ENCODE measurements around the gene ATAD3C. TPM values are rescaled to one million over a fixed set of nuclear protein-coding genes. Genes with fewer than 3 reads are reported as not detected.
"Not testable (repeated sequence)": the region's sequence is repeated elsewhere in the genome, so short reads cannot be mapped to it uniquely, and the experiment has no call there.

Gene ATAD3C
- polyA plus RNA-seq, 2 of the 4 experiments (the other 2 are of a cell fraction): not detected

GRCh38 chr1:1427820-1428148 is 21.7 kb upstream of the ATAD3C start:
- H3K4me2 ChIP-seq: peak overlapping the region; percentile 95
- peak overlapping the region; percentile 61 for H3K4me3 ChIP-seq
- H3K4me1 ChIP-seq: peaks cover 28% of the 10 kb centered on the region
- no peak for TF ChIP-seq FOXS1 (CRISPR knock-in tag; IDR thresholded peaks at IDR 0.05)
- no peak for TF ChIP-seq POLR2AphosphoS2 (conservative IDR thresholded peaks at IDR 0.05; ENCODE audit: low read length)
- no peak for TF ChIP-seq HOXA7 (CRISPR knock-in tag; IDR thresholded peaks at IDR 0.05)
- TF ChIP-seq BHLHE40 (IDR thresholded peaks at IDR 0.05; ENCODE audit: low read depth, low read length): no peak
- ATAC-seq (no peak), FAIRE-seq (no peak), DNase-seq (ENCODE audit: low read depth in 1 of 2, low spot score in 1 of 2) (no peak)
- POLR2A ChIA-PET: no interaction called here
- H3K27ac ChIP-seq: peak overlapping the region; percentile 81 to 96
- no CpG with 5 or more reads among the region's 22 CpGs for WGBS (ENCODE audit: missing lambda C conversion rate)
- CTCF ChIA-PET: interaction anchor here (2.1 kb wide), 1 partner anchor 13 kb away, joined by 12 read pairs; no protein-coding TSS in a partner anchor
- H3K9me3 ChIP-seq: no peaks in the 10 kb centered on the region

- no peak for FAIRE-seq
These were observed 21.3 kb upstream of the ATAD3C start for GRCh38 chr1:1428174-1428573.

GRCh38 chr1:1428967-1429366 is 20.5 kb upstream of the ATAD3C start:
- not testable (repeated sequence) for DNase-seq (ENCODE audit: low read depth in 1 of 2, low spot score in 1 of 2); ATAC-seq; H3K27ac ChIP-seq; H3K4me2 ChIP-seq; FAIRE-seq; H3K4me3 ChIP-seq; H3K9me3 ChIP-seq
- H3K4me1 ChIP-seq: peaks cover 39% of the 10 kb centered on the region
- WGBS (ENCODE audit: missing lambda C conversion rate): 94% methylated on average over 4 of the region's 6 CpGs
- CTCF ChIA-PET: interaction anchor here (0.7 to 2.1 kb wide), 4 partner anchors 8 to 514 kb away, joined by 3 to 12 read pairs (median 3); no protein-coding TSS in a partner anchor
- POLR2A ChIA-PET: interaction anchor here (1.0 kb wide), 1 partner anchor 21 kb away, joined by 3 read pairs; no protein-coding TSS in a partner anchor

More at GRCh38 chr1:1428174-1428573, 21.3 kb upstream of the ATAD3C start:
- no peaks in the 10 kb centered on the region for H3K9me3 ChIP-seq
- H3K27ac ChIP-seq: no peak overlapping the region
- DNase-seq (ENCODE audit: low read depth in 1 of 2, low spot score in 1 of 2) (peak in 1 of 2 experiments; percentile 17), ATAC-seq (no peak)
- TF ChIP-seq BCL3 (IDR thresholded peaks at IDR 0.05) (no peak), ZSCAN20 (CRISPR knock-in tag; IDR thresholded peaks at IDR 0.05) (no peak), CEBPB (IDR thresholded peaks at IDR 0.05) (no peak), MAX (IDR thresholded peaks at IDR 0.05) (no peak), EHF (CRISPR knock-in tag; IDR thresholded peaks at IDR 0.05) (no peak), GATA3 (IDR thresholded peaks at IDR 0.05; ENCODE audit: borderline replicate concordance) (no peak), REST (IDR thresholded peaks at IDR 0.05) (no peak), RCOR1 (IDR thresholded peaks at IDR 0.05; ENCODE audit: low read depth, low read length) (no peak), JUNB (IDR thresholded peaks at IDR 0.05) (no peak), SREBF2 (IDR thresholded peaks at IDR 0.05) (no peak), RFX5 (IDR thresholded peaks at IDR 0.05) (no peak), MYC (IDR thresholded peaks at IDR 0.05; ENCODE audit: borderline replicate concordance, low read length) (no peak)
- WGBS (ENCODE audit: missing lambda C conversion rate): 83% methylated on average over 5 of the region's 19 CpGs
- no peak overlapping the region for H3K4me3 ChIP-seq
- peaks cover 31% of the 10 kb centered on the region for H3K4me1 ChIP-seq
- ChIA-PET CTCF (interaction anchor here (1.4 to 2.1 kb wide), 2 partner anchors 9 to 13 kb away, joined by 3 to 12 read pairs; no protein-coding TSS in a partner anchor), POLR2A (no interaction called here)
- H3K4me2 ChIP-seq: no peak overlapping the region

Measured in A549 (cell line).